GM18909 (cell line): ENCODE data around the gene HOXD12.

ENCODE experiments used
- ATAC-seq: cut with Tn5 transposase; IDR thresholded peaks from one replicate; pipeline ENCODE4 v1.9.1; 2021; ENCODE audit warnings: mild to moderate bottlenecking; ENCODE audit not compliant: unreplicated experiment, poor library complexity

HOXD12 gene

DNA sequence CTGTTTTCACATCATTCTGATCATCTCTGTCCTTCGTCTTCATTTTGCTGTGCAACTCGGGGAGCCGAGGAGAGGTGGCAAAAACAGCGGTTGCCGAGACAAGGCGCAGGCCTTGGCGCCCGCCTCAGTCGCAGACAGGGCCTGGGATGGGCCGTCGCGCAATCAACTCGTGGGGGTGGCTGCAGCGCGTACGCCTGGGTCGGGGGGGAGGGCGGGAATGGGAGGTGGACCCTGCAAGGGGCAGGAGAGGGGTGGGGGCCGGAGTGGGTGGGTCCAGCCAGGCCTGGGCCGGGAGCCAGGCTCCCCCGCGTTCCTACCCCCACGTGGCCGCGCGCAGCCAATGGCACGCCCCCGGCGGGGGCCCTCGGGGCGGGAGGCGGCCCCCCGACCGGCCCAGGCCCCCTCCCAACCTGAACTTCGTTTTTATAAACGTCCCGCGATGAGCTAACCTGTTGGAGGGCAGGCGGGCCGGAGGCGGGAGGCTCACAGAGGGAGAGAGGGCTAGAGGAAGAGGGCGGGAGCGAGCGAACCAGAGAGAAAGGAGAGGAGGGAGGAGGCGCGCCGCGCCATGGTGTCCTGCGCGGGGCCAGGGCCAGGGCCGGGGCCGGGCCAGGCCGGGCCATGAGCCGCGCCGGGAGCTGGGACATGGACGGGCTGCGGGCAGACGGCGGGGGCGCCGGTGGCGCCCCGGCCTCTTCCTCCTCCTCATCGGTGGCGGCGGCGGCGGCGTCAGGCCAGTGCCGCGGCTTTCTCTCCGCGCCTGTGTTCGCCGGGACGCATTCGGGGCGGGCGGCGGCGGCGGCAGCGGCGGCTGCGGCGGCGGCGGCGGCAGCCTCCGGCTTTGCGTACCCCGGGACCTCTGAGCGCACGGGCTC, 7.1 kb upstream of the HOXD12 start, which contains the start of gene HOXD13:
Gene HOXD13, plus strand, starts transcription at position 452 of the 875 bp plus-strand sequence. Its CDS starts 170 bp downstream, at position 622.
- no peak for ATAC-seq

DNA sequence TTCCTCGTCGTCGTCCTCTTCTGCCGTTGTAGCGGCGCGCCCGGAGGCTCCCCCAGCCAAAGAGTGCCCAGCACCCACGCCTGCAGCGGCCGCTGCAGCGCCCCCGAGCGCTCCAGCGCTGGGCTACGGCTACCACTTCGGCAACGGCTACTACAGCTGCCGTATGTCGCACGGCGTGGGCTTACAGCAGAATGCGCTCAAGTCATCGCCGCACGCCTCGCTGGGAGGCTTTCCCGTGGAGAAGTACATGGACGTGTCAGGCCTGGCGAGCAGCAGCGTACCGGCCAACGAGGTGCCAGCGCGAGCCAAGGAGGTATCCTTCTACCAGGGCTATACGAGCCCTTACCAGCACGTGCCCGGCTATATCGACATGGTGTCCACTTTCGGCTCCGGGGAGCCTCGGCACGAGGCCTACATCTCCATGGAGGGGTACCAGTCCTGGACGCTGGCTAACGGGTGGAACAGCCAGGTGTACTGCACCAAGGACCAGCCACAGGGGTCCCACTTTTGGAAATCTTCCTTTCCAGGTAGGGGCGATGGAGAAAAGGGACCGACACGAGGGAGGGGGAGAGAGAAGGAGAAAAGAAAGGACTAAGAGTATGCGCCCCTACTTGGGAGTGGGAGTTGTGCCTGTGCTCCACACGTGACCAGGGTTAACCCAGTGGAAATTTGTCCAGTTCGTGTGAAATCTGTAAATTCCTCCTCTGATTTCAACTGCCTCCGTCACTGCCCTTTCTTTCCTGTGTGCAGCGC, 6.3 kb upstream of the HOXD12 start:
- ATAC-seq, result no peak

DNA sequence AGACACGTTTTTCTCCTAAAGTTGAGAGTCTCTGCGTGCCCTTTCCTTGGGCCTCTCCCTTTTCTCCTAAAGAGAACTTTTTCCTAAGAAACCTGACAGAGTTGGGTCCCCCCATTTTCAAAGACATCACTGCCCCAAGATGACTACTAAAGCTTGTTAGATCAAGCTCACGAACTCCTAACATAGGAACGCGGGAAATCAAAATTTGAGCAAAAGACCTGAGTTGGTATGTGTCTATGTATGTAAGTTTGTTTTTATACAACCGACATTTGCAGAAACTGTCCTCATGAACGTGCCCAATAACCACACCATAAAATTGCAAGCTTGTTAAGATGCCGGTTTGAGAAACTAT, 5.7 kb upstream of the HOXD12 start:
- ATAC-seq, result no peak

DNA sequence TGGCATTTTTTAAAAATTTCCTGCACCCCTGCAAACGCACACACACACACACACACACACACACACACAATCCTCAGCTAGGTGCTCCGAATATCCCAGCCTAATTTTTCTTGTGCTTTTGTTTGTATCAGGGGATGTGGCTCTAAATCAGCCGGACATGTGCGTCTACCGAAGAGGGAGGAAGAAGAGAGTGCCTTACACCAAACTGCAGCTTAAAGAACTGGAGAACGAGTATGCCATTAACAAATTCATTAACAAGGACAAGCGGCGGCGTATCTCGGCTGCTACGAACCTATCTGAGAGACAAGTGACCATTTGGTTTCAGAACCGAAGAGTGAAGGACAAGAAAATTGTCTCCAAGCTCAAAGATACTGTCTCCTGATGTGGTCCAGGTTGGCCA, 5.2 kb upstream of the HOXD12 start:
- ATAC-seq, result no peak

DNA sequence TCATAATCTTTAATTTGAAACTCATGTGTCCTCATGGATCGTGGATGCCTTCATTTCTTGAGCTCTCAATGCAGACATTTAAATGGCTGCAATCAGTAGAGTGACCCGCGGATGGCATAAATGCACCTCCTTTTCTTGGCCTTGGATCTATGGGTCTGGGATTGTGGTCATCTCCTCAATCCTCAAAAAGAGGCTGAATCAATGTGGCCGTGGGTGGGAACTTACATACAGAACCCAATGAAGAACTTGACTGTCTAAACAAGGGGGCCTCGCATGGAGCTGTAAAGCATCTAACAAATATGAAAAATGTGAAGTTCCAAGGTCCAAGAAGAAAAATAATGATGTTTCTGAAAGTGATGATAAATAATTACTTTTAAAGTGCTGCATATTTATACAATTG, 4.2 kb upstream of the HOXD12 start:
- ATAC-seq, result no peak

DNA sequence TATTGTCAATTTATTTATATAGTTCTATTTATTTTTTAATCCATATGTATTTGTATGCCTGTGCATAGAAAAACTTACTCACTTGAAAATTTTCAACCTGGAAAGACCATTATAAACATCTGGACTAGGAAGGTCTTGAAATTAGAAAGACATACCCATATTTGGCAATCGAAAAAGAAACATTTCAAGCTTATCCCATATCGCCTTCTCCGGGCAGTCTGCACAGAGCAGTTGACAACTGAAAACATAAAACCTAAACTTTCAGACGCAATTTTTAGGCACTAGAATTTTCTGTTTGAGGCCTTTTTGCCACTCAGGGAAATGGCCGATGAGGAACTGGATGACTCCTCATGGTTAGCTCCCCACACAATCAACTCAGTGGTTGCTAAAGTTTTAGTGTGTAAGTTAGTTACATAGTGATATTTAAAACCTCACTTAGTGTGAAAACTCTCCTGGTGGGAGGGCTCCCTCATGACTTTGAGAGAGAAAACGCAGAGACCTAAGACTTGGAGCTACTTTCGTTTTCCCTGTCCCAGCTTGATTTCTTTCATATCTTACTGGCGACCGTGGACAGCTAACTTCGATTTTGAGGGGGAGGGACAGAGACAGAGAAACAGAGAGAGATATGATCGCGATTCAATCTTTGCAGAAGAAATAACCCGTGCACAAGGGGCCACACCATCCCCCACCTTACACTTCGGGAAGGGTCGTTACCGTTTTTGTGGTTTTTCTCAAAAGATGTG, 3.2 kb upstream of the HOXD12 start:
- no peak for ATAC-seq

DNA sequence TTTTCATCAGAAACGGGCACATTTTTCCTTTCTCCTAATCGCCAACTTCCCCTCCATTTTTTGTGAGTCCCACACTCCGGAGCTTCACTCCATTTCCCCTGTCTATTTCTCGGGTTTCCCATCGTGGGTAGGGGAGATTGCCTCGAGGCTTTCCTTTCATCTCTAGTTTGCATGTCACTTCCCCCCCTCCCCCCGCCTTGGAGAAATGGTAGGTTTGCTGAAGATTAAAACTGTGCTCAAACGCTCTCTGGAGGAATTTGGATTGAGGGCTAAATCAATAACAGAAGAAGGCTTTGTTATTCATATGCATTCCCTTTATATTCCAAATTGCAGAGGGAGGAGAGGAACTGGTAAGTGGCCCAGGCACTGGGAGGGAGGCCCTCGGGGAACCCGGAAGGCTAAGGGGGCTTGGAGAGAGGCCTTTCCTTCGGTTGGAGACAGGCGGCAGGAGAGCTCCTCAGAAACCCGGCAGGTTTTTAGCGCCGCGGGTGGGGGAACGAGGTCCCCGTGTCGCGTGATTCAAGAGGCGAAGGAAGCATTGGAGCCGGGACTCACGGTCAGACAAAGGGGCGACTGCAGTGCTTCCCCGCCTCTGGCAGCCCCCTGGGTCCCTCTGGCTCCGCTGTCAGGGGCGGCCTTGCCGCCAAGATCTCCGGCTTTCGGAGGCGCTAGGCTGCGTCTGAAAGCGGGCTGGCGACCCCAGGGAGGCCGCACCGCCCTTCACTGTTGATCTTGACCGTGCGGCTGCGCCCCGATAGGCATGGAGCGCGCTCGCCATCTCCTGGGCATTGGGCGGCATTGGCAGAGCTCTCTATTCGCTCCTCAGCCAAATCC, 2.4 kb upstream of the HOXD12 start:
- peak; percentile 83 for ATAC-seq

DNA sequence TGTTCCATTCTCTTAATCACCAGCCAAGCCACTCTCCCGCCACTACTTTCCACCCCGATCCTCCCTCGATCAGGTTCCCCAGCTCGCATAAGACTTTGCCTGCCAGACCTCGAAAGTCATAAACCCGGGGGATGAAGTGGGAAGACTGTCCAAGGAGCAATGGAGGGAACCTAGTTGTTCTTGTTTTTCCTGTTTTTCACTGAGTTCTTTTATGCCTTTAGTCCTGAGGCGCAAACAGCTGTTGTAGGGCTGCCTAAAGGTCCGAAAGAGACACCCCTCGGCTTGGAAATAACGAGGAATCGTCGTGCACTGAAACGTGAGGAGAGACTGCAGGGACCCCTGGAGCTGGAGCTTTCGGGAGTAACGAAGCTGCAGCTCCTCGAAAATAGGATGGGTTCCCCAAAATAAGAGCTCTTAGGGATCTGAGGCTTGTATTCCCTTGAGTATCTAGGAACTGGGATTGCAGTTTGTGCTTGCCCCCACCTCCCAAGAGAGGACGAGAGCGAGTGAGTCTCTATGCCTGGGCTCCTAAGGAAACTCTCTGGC, 1.7 kb upstream of the HOXD12 start:
- no peak for ATAC-seq

DNA sequence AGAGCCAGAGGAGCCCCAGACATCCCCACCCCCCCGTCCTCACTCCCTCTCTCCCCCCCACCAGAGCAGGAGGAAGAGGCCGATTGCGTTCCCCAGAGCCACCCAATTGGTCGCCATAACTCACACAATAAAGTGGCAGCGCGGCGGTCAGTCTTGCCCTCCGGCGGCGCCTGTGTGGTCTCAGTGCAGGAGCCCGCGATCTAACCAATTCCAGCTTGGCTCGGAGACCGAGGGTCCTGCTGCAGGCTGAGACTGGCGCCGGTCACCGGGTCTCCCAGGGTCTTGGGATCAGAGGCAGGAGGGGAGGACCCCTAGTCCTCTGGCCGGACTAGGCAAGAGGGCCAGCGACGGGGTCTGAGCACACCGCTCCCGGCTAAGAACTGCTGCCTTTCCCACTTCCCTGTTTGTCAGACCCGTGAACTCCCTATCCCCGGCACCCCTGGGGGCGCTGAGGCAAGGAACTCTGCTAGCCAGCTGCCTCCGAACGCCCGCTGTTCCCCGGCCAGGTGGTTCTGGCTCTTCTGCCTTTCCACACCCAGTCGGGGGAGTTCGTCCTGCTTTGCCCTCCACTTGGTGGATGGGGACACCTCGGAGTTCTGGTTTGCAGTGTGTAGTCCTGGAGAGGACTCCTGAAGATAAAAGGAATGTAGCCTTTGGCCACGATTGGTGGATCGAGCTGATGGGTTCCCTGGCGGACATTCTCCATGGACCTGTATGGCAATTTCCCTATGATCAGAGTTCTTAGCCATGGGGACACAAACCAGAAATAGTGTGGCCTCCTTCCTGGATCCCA, 1.0 kb upstream of the HOXD12 start:
- no peak for ATAC-seq

GRCh38 chr2:176099159-176099727, 352 bp upstream of the HOXD12 start:
- no peak for ATAC-seq

GRCh38 chr2:176100547-176101140, 1.0 kb downstream of the HOXD12 start:
- no peak for ATAC-seq

- no peak for ATAC-seq
These were observed 1.7 kb downstream of the HOXD12 start for GRCh38 chr2:176101216-176101830.

DNA sequence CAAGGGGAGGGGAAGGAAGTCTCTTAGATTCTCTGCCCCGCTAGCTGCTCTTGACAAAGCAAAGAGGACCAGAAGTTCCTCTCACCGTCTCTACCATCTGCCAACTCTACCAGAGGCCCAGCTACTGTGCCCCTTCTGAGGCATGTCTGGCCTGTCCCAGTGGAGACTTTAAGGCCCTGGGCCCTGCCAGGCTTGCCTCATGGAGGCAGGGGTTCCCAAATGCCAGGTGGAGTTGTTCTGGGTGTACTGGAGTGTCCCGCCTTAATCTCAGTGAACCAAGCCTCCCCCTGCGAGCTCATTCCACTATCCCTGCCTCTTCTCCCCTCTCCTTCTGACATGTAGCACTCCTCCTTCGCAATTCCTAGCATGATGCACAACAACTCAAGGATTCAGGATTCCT, 2.2 kb downstream of the HOXD12 start:
- no peak for ATAC-seq

- ATAC-seq, result no peak
These were observed 2.8 kb downstream of the HOXD12 start for GRCh38 chr2:176102309-176102866.

GRCh38 chr2:176103194-176103593, 3.6 kb downstream of the HOXD12 start:
- ATAC-seq, result no peak

GRCh38 chr2:176103742-176104315, 4.2 kb downstream of the HOXD12 start:
- ATAC-seq, result no peak
